Measurements from ENCODE around the gene PODXL2. TPM values are rescaled to one million over a fixed set of nuclear protein-coding genes. Genes with fewer than 3 reads are reported as not detected.
"Not testable (repeated sequence)": the region's sequence is repeated elsewhere in the genome, so short reads cannot be mapped to it uniquely, and the experiment has no call there.

PODXL2 gene
- total RNA-seq, 4 donors from 2014 or later: 1.5 to 3.2 (median 2.0) TPM

- in situ Hi-C loops (cut with MboI; ENCODE audit: low sequenced_read_pairs in 4 of 4) (no loop called here), intact Hi-C loops (cut with DNase I; ENCODE audit: low total_unique reads) (no loop called here)
- DNase-seq: no peak
- no peaks in the 10 kb centered on the region for H3K9me3 ChIP-seq
- peaks cover 15 to 16% of the 10 kb centered on the region in 2 donors for H3K4me1 ChIP-seq
- no peak overlapping the region for H3K27ac ChIP-seq
- H3K27me3 ChIP-seq: no peaks in the 10 kb centered on the region
- H3K36me3 ChIP-seq: no peaks in the 10 kb centered on the region
- no peak for ATAC-seq
- TF ChIP-seq POLR2A (IDR thresholded peaks at IDR 0.05) (no peak), CTCF (IDR thresholded peaks at IDR 0.05 in 4 of 5, conservative IDR thresholded peaks at IDR 0.05 in 1 of 5) (no peak)
- no peak overlapping the region for H3K4me3 ChIP-seq
These were observed 24.3 kb upstream of the PODXL2 start for GRCh38 chr3:127604546-127605165.

DNA sequence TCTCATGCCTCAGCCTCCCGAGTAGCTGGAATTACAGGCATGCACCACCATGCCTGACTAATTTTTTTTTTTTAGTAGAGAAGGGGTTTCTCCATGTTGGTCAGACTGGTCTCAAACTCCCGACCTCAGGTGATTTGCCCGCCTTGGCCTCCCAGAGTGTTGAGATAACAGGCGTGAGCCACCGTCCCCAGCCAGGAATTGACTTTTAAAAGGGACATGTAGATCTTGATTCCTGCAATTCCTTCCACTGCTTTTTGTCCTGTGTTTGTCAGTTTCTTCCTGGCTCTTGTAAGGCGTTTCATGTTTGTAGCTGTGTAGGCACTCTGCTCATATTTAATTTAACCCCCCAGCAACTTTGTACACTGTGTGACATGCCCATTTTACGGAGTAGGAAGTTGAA, 23.4 kb upstream of the PODXL2 start:
- not testable (repeated sequence) for ATAC-seq
- H3K4me1 ChIP-seq: peaks cover 15 to 16% of the 10 kb centered on the region in 2 donors

GRCh38 chr3:127606086-127606805, 22.7 kb upstream of the PODXL2 start:
- H3K9me3 ChIP-seq: no peaks in the 10 kb centered on the region
- TF ChIP-seq CTCF (IDR thresholded peaks at IDR 0.05 in 4 of 5, conservative IDR thresholded peaks at IDR 0.05 in 1 of 5) (no peak), POLR2A (IDR thresholded peaks at IDR 0.05) (no peak)
- DNase-seq (peak; percentile 44 to 73), ATAC-seq (peak; percentile 28 to 32)
- no peak overlapping the region for H3K4me3 ChIP-seq
- no peaks in the 10 kb centered on the region for H3K27me3 ChIP-seq
- intact Hi-C loops (cut with DNase I; ENCODE audit: low total_unique reads): no loop called here
- in situ Hi-C loops (cut with MboI; ENCODE audit: low sequenced_read_pairs in 4 of 4): no loop called here
- peak overlapping the region; percentile 63 to 76 (median 66) for H3K27ac ChIP-seq
- H3K4me1 ChIP-seq: peaks cover 15 to 16% of the 10 kb centered on the region in 2 donors
- H3K36me3 ChIP-seq: no peaks in the 10 kb centered on the region

More for the DNA sequence above, 23.4 kb upstream of the PODXL2 start:
- H3K36me3 ChIP-seq; in situ Hi-C loops (cut with MboI; ENCODE audit: low sequenced_read_pairs in 4 of 4); H3K27ac ChIP-seq; H3K4me3 ChIP-seq; intact Hi-C loops (cut with DNase I; ENCODE audit: low total_unique reads); DNase-seq; H3K27me3 ChIP-seq; H3K9me3 ChIP-seq: not testable (repeated sequence)

- Histone ChIP-seq H3K36me3 (no peaks in the 10 kb centered on the region), H3K4me3 (no peak overlapping the region), H3K4me1 (peaks cover 15 to 16% of the 10 kb centered on the region in 2 donors), H3K27ac (peak overlapping the region; percentile 63 to 76 (median 66)), H3K9me3 (no peaks in the 10 kb centered on the region), H3K27me3 (no peaks in the 10 kb centered on the region)
- DNase-seq (peak; percentile 62 to 83), ATAC-seq (peak; percentile 81)
- in situ Hi-C loops (cut with MboI; ENCODE audit: low sequenced_read_pairs in 4 of 4) (no loop called here), intact Hi-C loops (cut with DNase I; ENCODE audit: low total_unique reads) (no loop called here)
- no peak for TF ChIP-seq CTCF (IDR thresholded peaks at IDR 0.05 in 4 of 5, conservative IDR thresholded peaks at IDR 0.05 in 1 of 5)
- no peak for TF ChIP-seq POLR2A (IDR thresholded peaks at IDR 0.05)
These were observed 21.9 kb upstream of the PODXL2 start for GRCh38 chr3:127606981-127607595.

Measured in gastrocnemius medialis (tissue), 4 donors.